Left lung (tissue), 10 donors: ENCODE results near the gene ZNF468. TPM values are rescaled to one million over a fixed set of nuclear protein-coding genes. Genes with fewer than 3 reads are reported as not detected.

Experiments used
- ATAC-seq: fragments of 200-7000 bp; cut with Tn5 transposase; one replicate; pipeline ENCODE4 v1.9.1; 2020; ENCODE audit warnings: moderate library complexity
- DNase-seq, 4 donors: peaks; one replicate each; pipeline ENCODE4 v3.0.0-alpha.2; 2013 to 2020
- H3K27ac ChIP-seq, 2 donors: fragments of 200-600 bp; sonication (generic) in 1 of 2; one replicate each; pipeline versions ENCODE4 v1.5.0 to v1.8.0; 2020 to 2021
- H3K27me3 ChIP-seq, 2 donors: fragments of 200-600 bp; sonication (generic) in 1 of 2; one replicate each; pipeline versions ENCODE4 v1.5.0 to v1.8.0; 2020 to 2021
- H3K36me3 ChIP-seq, 2 donors: fragments of 200-600 bp; sonication (generic) in 1 of 2; one replicate each; pipeline versions ENCODE4 v1.5.0 to v1.8.0; 2020 to 2021
- H3K4me1 ChIP-seq, 2 donors: fragments of 200-600 bp; one replicate each; pipeline ENCODE4 v1.8.0; 2021
- H3K4me3 ChIP-seq, 2 donors: fragments of 200-600 bp; sonication (generic) in 1 of 2; one replicate each; pipeline versions ENCODE4 v1.5.0 to v1.8.0; 2020 to 2021; ENCODE audit warnings: mild to moderate bottlenecking in 1 of 2
- H3K9me3 ChIP-seq, 2 donors: fragments of 200-600 bp; sonication (generic) in 1 of 2; one replicate each; pipeline versions ENCODE4 v1.5.0 to v1.8.0; 2020 to 2021
- intact Hi-C, 2 donors: fragments of 100-400 bp; cut with DNase I; formaldehyde crosslinking; loops; one replicate each; pipeline versions ENCODE4 v1.11.2 to v1.14.2; 2022
- polyA plus RNA-seq, 6 donors: library from polyadenylated mRNA; unstranded; fragments of 120-200 nt; gene quantifications; one replicate each; pipeline ENCODE4 v1.2.1, GENCODE V29; 2013; ENCODE audit not compliant: insufficient read length in 6 of 6
- total RNA-seq, 2 donors: library from RNA; stranded (reverse); fragmentation: NEBNext Ultra II Directional; extraction: Animal tissue kit (Norgen Biotek cat#: 25700); gene quantifications; one replicate each; pipeline ENCODE4 v1.2.1, GENCODE V29; 2021
- TF ChIP-seq, protein P1 (sequence below), 2 donors: fragments of 200-600 bp; sonication (generic) in 1 of 2; IDR thresholded peaks; one replicate each; pipeline versions ENCODE4 v1.5.0 to v1.8.0; 2021; ENCODE audit warnings: antibody characterized with exemption in 2 of 2
- donor health status: DM: no; HTN: yes; CAD: no.
- donor health status: DM: no; HTN: no; CAD: no.

Gene ZNF468
- total and polyA plus RNA-seq, 8 donors: 17.4 to 40.0 (median 34.6) TPM

DNA sequence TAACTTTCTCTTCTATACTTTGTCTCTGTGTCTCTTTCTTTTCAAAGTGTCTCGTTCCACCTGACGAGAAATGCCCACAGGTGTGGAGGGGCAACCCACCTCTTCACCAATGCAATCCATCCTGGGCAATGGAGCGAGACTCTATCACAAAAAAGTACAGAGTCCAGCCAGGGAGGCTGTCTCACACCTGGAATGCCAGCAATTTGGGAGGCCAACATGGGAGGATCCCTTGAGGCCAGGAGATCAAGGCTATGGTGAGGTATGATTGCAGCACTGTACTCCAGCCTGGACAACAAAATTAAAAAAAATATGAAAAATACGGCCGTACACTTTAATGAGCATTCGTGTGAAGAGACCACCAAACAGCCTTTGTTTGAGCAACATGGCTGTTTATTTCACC, 68.0 kb downstream of the ZNF468 start:
- intact Hi-C loops: no loop called here
- no peaks in the 10 kb centered on the region for H3K27me3 ChIP-seq
- no peak overlapping the region for H3K4me3 ChIP-seq
- no peak for ATAC-seq
- no peaks in the 10 kb centered on the region for H3K36me3 ChIP-seq
- peaks cover 0 to 26% of the 10 kb centered on the region in 2 donors for H3K4me1 ChIP-seq
- peaks cover 0 to 31% of the 10 kb centered on the region in 2 donors for H3K9me3 ChIP-seq
- no peak for DNase-seq
- H3K27ac ChIP-seq: no peak overlapping the region
- TF ChIP-seq, protein P1, sequence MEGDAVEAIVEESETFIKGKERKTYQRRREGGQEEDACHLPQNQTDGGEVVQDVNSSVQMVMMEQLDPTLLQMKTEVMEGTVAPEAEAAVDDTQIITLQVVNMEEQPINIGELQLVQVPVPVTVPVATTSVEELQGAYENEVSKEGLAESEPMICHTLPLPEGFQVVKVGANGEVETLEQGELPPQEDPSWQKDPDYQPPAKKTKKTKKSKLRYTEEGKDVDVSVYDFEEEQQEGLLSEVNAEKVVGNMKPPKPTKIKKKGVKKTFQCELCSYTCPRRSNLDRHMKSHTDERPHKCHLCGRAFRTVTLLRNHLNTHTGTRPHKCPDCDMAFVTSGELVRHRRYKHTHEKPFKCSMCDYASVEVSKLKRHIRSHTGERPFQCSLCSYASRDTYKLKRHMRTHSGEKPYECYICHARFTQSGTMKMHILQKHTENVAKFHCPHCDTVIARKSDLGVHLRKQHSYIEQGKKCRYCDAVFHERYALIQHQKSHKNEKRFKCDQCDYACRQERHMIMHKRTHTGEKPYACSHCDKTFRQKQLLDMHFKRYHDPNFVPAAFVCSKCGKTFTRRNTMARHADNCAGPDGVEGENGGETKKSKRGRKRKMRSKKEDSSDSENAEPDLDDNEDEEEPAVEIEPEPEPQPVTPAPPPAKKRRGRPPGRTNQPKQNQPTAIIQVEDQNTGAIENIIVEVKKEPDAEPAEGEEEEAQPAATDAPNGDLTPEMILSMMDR (IDR thresholded peaks at IDR 0.05): no peak

Other genes starting within 250 kb of the ZNF468 start
- gene ZNF83, start 219.3 kb downstream of the ZNF468 start, total RNA-seq: 10 to 100 TPM; 44.0 to 44.1 TPM
- 100 to 1,000 TPM in 5 of 6 donors, 10 to 100 TPM in 1; 69.3 to 187 (median 119) TPM for gene ZNF83, start 219.3 kb downstream of the ZNF468 start, polyA plus RNA-seq
- 10 to 100 TPM; 24.6 to 26.6 TPM for gene ZNF611, start 122.6 kb downstream of the ZNF468 start, total RNA-seq
- gene ZNF611, start 122.6 kb downstream of the ZNF468 start, polyA plus RNA-seq: 10 to 100 TPM; 14.1 to 18.5 (median 15.6) TPM
- 10 to 100 TPM in 1 of 2 donors, 1 to 10 TPM in 1; 8.3 to 12.5 TPM for gene ZNF600, start 70.8 kb downstream of the ZNF468 start, total RNA-seq
- gene ZNF600, start 70.8 kb downstream of the ZNF468 start, polyA plus RNA-seq: 10 to 100 TPM in 2 of 6 donors, 1 to 10 TPM in 4; 6.3 to 14.2 (median 8.1) TPM
- 10 to 100 TPM; 18.8 to 24.4 TPM for gene ZNF28, start 36.0 kb downstream of the ZNF468 start, total RNA-seq
- gene ZNF28, start 36.0 kb downstream of the ZNF468 start, polyA plus RNA-seq: 10 to 100 TPM; 14.1 to 18.7 (median 16.6) TPM
- gene ZNF320, start 40.0 kb upstream of the ZNF468 start, total RNA-seq: 10 to 100 TPM in 1 of 2 donors, 1 to 10 TPM in 1; 7.6 to 21.0 TPM
- 10 to 100 TPM; 29.9 to 39.9 (median 34.8) TPM for gene ZNF320, start 40.0 kb upstream of the ZNF468 start, polyA plus RNA-seq
- gene ZNF888, start 65.8 kb upstream of the ZNF468 start, total RNA-seq: 1 to 10 TPM; 5.7 to 8.0 TPM
- gene ZNF888, start 65.8 kb upstream of the ZNF468 start, polyA plus RNA-seq: 10 to 100 TPM; 11.3 to 17.2 (median 13.6) TPM
- gene ZNF816, start 105.3 kb upstream of the ZNF468 start, total RNA-seq: 10 to 100 TPM; 10.9 to 12.2 TPM
- gene ZNF816, start 105.3 kb upstream of the ZNF468 start, polyA plus RNA-seq: 10 to 100 TPM; 16.9 to 23.3 (median 18.4) TPM
- not detected for gene ERVV-1, start 156.3 kb upstream of the ZNF468 start, total RNA-seq
- under 1 TPM in 4 of 6 donors, not detected in 2; 0.06 to 0.11 (median 0.06) TPM for gene ERVV-1, start 156.3 kb upstream of the ZNF468 start, polyA plus RNA-seq
- gene ERVV-2, start 187.1 kb upstream of the ZNF468 start, total RNA-seq: not detected
- gene ERVV-2, start 187.1 kb upstream of the ZNF468 start, polyA plus RNA-seq: not detected
- gene ZNF160, start 245.8 kb upstream of the ZNF468 start, total RNA-seq: 10 to 100 TPM; 23.2 to 25.4 TPM
- 10 to 100 TPM; 43.1 to 78.0 (median 63.8) TPM for gene ZNF160, start 245.8 kb upstream of the ZNF468 start, polyA plus RNA-seq